NB4 (cell line): ENCODE results near the gene PDGFD.

Source experiments
- DNase-seq: peaks from one replicate; pipeline ENCODE4 v3.0.0; 2010; ENCODE audit warnings: low read depth
- H3K4me3 ChIP-seq: one replicate; pipeline ENCODE4 v1.5.1; 2011; ENCODE audit warnings: mild to moderate bottlenecking, low read depth, low read length, moderate library complexity
- CTCF ChIP-seq: IDR thresholded peaks from one replicate; pipeline ENCODE4 v1.5.1; 2012; ENCODE audit warnings: low read depth, low read length
- MAX ChIP-seq: IDR thresholded peaks from 2 replicates; pipeline ENCODE4 v1.6.1; 2011; ENCODE audit warnings: low read depth, low read length
- MYC ChIP-seq: IDR thresholded peaks from 2 replicates; pipeline ENCODE4 v1.6.1; 2011; ENCODE audit warnings: low read depth, low read length
- POLR2A ChIP-seq: IDR thresholded peaks from 2 replicates; pipeline ENCODE4 v1.6.1; 2011; ENCODE audit warnings: mild to moderate bottlenecking; ENCODE audit not compliant: insufficient read length; ENCODE audit errors: extremely low read depth

Gene PDGFD

GRCh38 chr11:104098555-104098954, 65.4 kb downstream of the PDGFD start:
- TF ChIP-seq CTCF (no peak), MAX (no peak), MYC (no peak), POLR2A (no peak)
- no peak overlapping the region for H3K4me3 ChIP-seq
- no peak for DNase-seq

- DNase-seq, result no peak
- TF ChIP-seq CTCF (no peak), POLR2A (no peak), MAX (no peak), MYC (no peak)
- H3K4me3 ChIP-seq, result no peak overlapping the region
Observed at GRCh38 chr11:104098132-104098531, 65.8 kb downstream of the PDGFD start.

GRCh38 chr11:104096900-104097299, 67.0 kb downstream of the PDGFD start:
- no peak for DNase-seq
- no peak for TF ChIP-seq MYC
- TF ChIP-seq POLR2A, result no peak
- TF ChIP-seq CTCF, result no peak
- no peak for TF ChIP-seq MAX
- H3K4me3 ChIP-seq, result no peak overlapping the region

GRCh38 chr11:104095791-104096190, 68.2 kb downstream of the PDGFD start:
- TF ChIP-seq CTCF (no peak), MYC (no peak)
- no peak for DNase-seq
- H3K4me3 ChIP-seq, result no peak overlapping the region

GRCh38 chr11:104094576-104094975, 69.4 kb downstream of the PDGFD start:
- no peak for DNase-seq
- TF ChIP-seq MAX (no peak), CTCF (no peak), MYC (no peak), POLR2A (no peak)

More at GRCh38 chr11:104094576-104094975, 69.4 kb downstream of the PDGFD start:
- H3K4me3 ChIP-seq, result no peak overlapping the region
